HG03442 (cell line): ENCODE measurements around the gene PSG2.
"Not testable (repeated sequence)": the region's sequence is repeated elsewhere in the genome, so short reads cannot be mapped to it uniquely, and the experiment has no call there.

Experiments used
- ATAC-seq: cut with Tn5 transposase; IDR thresholded peaks from one replicate; pipeline ENCODE4 v1.9.1; 2021; ENCODE audit warnings: mild to moderate bottlenecking, moderate library complexity; ENCODE audit not compliant: unreplicated experiment

Gene PSG2

GRCh38 chr19:43078311-43078710, 4.2 kb downstream of the PSG2 start:
- ATAC-seq: no peak

- not testable (repeated sequence) for ATAC-seq
These were observed 4.6 kb downstream of the PSG2 start for GRCh38 chr19:43077881-43078280.

GRCh38 chr19:43062418-43062817, 20.1 kb downstream of the PSG2 start:
- not testable (repeated sequence) for ATAC-seq

- not testable (repeated sequence) for ATAC-seq
These were observed 21.2 kb downstream of the PSG2 start for GRCh38 chr19:43061326-43061725.

GRCh38 chr19:43060254-43060653, 22.2 kb downstream of the PSG2 start:
- not testable (repeated sequence) for ATAC-seq

GRCh38 chr19:43059482-43059881, 23.0 kb downstream of the PSG2 start:
- not testable (repeated sequence) for ATAC-seq

- ATAC-seq: not testable (repeated sequence)
These were observed 24.1 kb downstream of the PSG2 start for GRCh38 chr19:43058440-43058839.

GRCh38 chr19:43047966-43048365, 34.5 kb downstream of the PSG2 start:
- ATAC-seq: not testable (repeated sequence)

- ATAC-seq: not testable (repeated sequence)
These were observed 35.9 kb downstream of the PSG2 start for GRCh38 chr19:43046578-43046977.

- not testable (repeated sequence) for ATAC-seq
These were observed 38.9 kb downstream of the PSG2 start for GRCh38 chr19:43043492-43044180.

- not testable (repeated sequence) for ATAC-seq
These were observed 50.9 kb downstream of the PSG2 start for GRCh38 chr19:43031645-43032044.

- no peak for ATAC-seq
These were observed 53.6 kb downstream of the PSG2 start for GRCh38 chr19:43028866-43029265.

- not testable (repeated sequence) for ATAC-seq
These were observed 54.5 kb downstream of the PSG2 start for GRCh38 chr19:43027985-43028384.

- ATAC-seq: not testable (repeated sequence)
These were observed 55.4 kb downstream of the PSG2 start for GRCh38 chr19:43027061-43027460.

- not testable (repeated sequence) for ATAC-seq
These were observed 56.1 kb downstream of the PSG2 start, which contains the start of gene PSG11 for GRCh38 chr19:43026369-43026768. PSG11 (minus strand) TSS chr19:43026469; CDS start chr19:43026372, 97 bp downstream.

- not testable (repeated sequence) for ATAC-seq
These were observed 60.4 kb downstream of the PSG2 start for GRCh38 chr19:43022098-43022497.

- not testable (repeated sequence) for ATAC-seq
These were observed 60.9 kb downstream of the PSG2 start for GRCh38 chr19:43021629-43022028.

GRCh38 chr19:43019588-43019987, 62.9 kb downstream of the PSG2 start:
- not testable (repeated sequence) for ATAC-seq
